DOHH2 (cell line): Measurements from ENCODE around the gene AEN.

Experiments
- EZH2phosphoT487 ChIP-seq: fragments of 200-600 bp; sonication (generic); IDR thresholded peaks from 2 replicates; pipeline ENCODE4 v1.6.1; 2017; ENCODE audit warnings: borderline replicate concordance, mild to moderate bottlenecking, antibody characterized with exemption, low read length, moderate library complexity, mixed read lengths
- TF ChIP-seq, protein P1 (sequence below): fragments of 200-600 bp; sonication (generic); IDR thresholded peaks from one replicate; pipeline ENCODE4 v1.5.1; 2014; ENCODE audit warnings: antibody characterized with exemption, mild to moderate bottlenecking, low read depth, low read length; ENCODE audit not compliant: poor library complexity, severe bottlenecking

GRCh38 chr15:88681610-88682221 lies 60.6 kb downstream of the AEN start:
- TF ChIP-seq, protein P1, sequence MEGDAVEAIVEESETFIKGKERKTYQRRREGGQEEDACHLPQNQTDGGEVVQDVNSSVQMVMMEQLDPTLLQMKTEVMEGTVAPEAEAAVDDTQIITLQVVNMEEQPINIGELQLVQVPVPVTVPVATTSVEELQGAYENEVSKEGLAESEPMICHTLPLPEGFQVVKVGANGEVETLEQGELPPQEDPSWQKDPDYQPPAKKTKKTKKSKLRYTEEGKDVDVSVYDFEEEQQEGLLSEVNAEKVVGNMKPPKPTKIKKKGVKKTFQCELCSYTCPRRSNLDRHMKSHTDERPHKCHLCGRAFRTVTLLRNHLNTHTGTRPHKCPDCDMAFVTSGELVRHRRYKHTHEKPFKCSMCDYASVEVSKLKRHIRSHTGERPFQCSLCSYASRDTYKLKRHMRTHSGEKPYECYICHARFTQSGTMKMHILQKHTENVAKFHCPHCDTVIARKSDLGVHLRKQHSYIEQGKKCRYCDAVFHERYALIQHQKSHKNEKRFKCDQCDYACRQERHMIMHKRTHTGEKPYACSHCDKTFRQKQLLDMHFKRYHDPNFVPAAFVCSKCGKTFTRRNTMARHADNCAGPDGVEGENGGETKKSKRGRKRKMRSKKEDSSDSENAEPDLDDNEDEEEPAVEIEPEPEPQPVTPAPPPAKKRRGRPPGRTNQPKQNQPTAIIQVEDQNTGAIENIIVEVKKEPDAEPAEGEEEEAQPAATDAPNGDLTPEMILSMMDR, result no peak
- TF ChIP-seq EZH2phosphoT487, result no peak
